H9 (cell line): Measurements from ENCODE around the gene COL4A6. TPM values are rescaled to one million over a fixed set of nuclear protein-coding genes. Genes with fewer than 3 reads are reported as not detected.

Source experiments
- DNase-seq: peaks from one replicate; pipeline ENCODE4 v3.0.0-alpha.2; 2017
- H2AFZ ChIP-seq: one replicate; pipeline ENCODE4 v1.6.1; 2013; ENCODE audit warnings: mild to moderate bottlenecking, low read length, control low read depth, moderate library complexity
- H2AK5ac ChIP-seq: 2 replicates; pipeline ENCODE4 v1.6.1; 2013; ENCODE audit warnings: low read length, control low read depth, mixed read lengths; ENCODE audit not compliant: insufficient read length
- H2BK120ac ChIP-seq: one replicate; pipeline ENCODE4 v1.6.1; 2013; ENCODE audit warnings: low read depth, mild to moderate bottlenecking, low read length, control low read depth, inconsistent platforms; ENCODE audit not compliant: poor library complexity, severe bottlenecking
- H2BK12ac ChIP-seq: 2 replicates; pipeline ENCODE4 v1.6.1; 2013; ENCODE audit warnings: low read length, control low read depth, mixed read lengths, low read depth; ENCODE audit not compliant: insufficient read length
- H2BK15ac ChIP-seq: 2 replicates; pipeline ENCODE4 v1.6.1; 2013; ENCODE audit warnings: low read depth, low read length, control low read depth
- H2BK20ac ChIP-seq: one replicate; pipeline ENCODE4 v1.6.1; 2013; ENCODE audit warnings: low read depth, mild to moderate bottlenecking, low read length, control low read depth, inconsistent platforms; ENCODE audit not compliant: poor library complexity, severe bottlenecking
- H2BK5ac ChIP-seq: 2 replicates; pipeline ENCODE4 v1.6.1; 2013; ENCODE audit warnings: low read length, control low read depth, mixed read lengths; ENCODE audit not compliant: insufficient read length
- H3K14ac ChIP-seq: 2 replicates; pipeline ENCODE4 v1.6.1; 2013; ENCODE audit warnings: low read length, control low read depth; ENCODE audit not compliant: insufficient read depth
- H3K18ac ChIP-seq: 2 replicates; pipeline ENCODE4 v1.6.1; 2013; ENCODE audit warnings: low read depth, mild to moderate bottlenecking, mixed read lengths, low read length, control low read depth; ENCODE audit not compliant: insufficient read length
- H3K23ac ChIP-seq: 2 replicates; pipeline ENCODE4 v1.6.1; 2013; ENCODE audit warnings: low read length, control low read depth, mixed read lengths, low read depth; ENCODE audit not compliant: insufficient read length
- H3K23me2 ChIP-seq: 2 replicates; pipeline ENCODE4 v1.6.1; 2013; ENCODE audit warnings: low read depth, mild to moderate bottlenecking, mixed read lengths, low read length, control low read depth; ENCODE audit not compliant: insufficient read length, poor library complexity, severe bottlenecking
- H3K27ac ChIP-seq: 2 replicates; pipeline ENCODE4 v1.5.1; 2013; ENCODE audit warnings: low read length, control low read depth, mixed read lengths, low read depth; ENCODE audit not compliant: insufficient read length
- H3K27me3 ChIP-seq: 2 replicates; pipeline ENCODE4 v1.6.1; 2013; ENCODE audit warnings: low read length, control low read depth, inconsistent platforms; ENCODE audit not compliant: insufficient read depth
- H3K4ac ChIP-seq: 2 replicates; pipeline ENCODE4 v1.6.1; 2013; ENCODE audit warnings: low read depth, mild to moderate bottlenecking, control low read depth, inconsistent platforms, low read length, moderate library complexity
- H3K4me1 ChIP-seq: 2 replicates; pipeline ENCODE4 v1.6.1; 2013; ENCODE audit warnings: low read length, control low read depth, inconsistent platforms; ENCODE audit not compliant: insufficient read depth
- H3K4me2 ChIP-seq: 2 replicates; pipeline ENCODE4 v1.6.1; 2013; ENCODE audit warnings: low read length, control low read depth, mixed read lengths; ENCODE audit not compliant: insufficient read length, insufficient read depth
- H3K56ac ChIP-seq: 2 replicates; pipeline ENCODE4 v1.6.1; 2013; ENCODE audit warnings: low read depth, mild to moderate bottlenecking, mixed read lengths, low read length, control low read depth; ENCODE audit not compliant: insufficient read length
- H3K79me1 ChIP-seq: 2 replicates; pipeline ENCODE4 v1.6.1; 2013; ENCODE audit warnings: low read depth, mild to moderate bottlenecking, moderate library complexity, low read length, control low read depth, inconsistent platforms; ENCODE audit not compliant: insufficient read depth, poor library complexity, severe bottlenecking
- H3K79me2 ChIP-seq: 2 replicates; pipeline ENCODE4 v1.6.1; 2013; ENCODE audit warnings: low read length, control low read depth, inconsistent platforms; ENCODE audit not compliant: insufficient read depth
- H3K9ac ChIP-seq: 2 replicates; pipeline ENCODE4 v1.6.1; 2013; ENCODE audit warnings: low read length, control low read depth, mixed read lengths; ENCODE audit not compliant: insufficient read length; ENCODE audit errors: extremely low read depth
- H3K9me3 ChIP-seq: one replicate; pipeline ENCODE4 v1.6.1; 2013; ENCODE audit warnings: low read depth, low read length, inconsistent platforms; ENCODE audit not compliant: control insufficient read depth
- H3T11ph ChIP-seq: one replicate; pipeline ENCODE4 v1.6.1; 2013; ENCODE audit warnings: mild to moderate bottlenecking, low read length, control low read depth, inconsistent platforms
- H4K20me1 ChIP-seq: one replicate; pipeline ENCODE4 v1.6.1; 2013; ENCODE audit not compliant: control insufficient read depth, insufficient read length, insufficient read depth
- H4K5ac ChIP-seq: 2 replicates; pipeline ENCODE4 v1.6.1; 2013; ENCODE audit warnings: low read depth, mild to moderate bottlenecking, mixed read lengths, low read length, control low read depth; ENCODE audit not compliant: insufficient read length
- H4K8ac ChIP-seq: replicated peaks from 2 replicates; pipeline ENCODE4 v1.6.1; 2013; ENCODE audit warnings: low read length, control low read depth, mixed read lengths, low read depth; ENCODE audit not compliant: insufficient read length
- H4K91ac ChIP-seq: 2 replicates; pipeline ENCODE4 v1.6.1; 2013; ENCODE audit warnings: low read depth, mild to moderate bottlenecking, moderate library complexity, mixed read lengths, low read length, control low read depth; ENCODE audit not compliant: insufficient read length
- H3K27ac Mint-ChIP-seq, 3 experiments: 2 replicates in 2 of 3; 3 replicates in 1 of 3; pipeline ENCODE4 v1.8.0; 2020 to 2021; ENCODE audit warnings: mixed read lengths in 3 of 3, mild to moderate bottlenecking in 1 of 3, moderate library complexity in 1 of 3
- H3K27me3 Mint-ChIP-seq: 2 replicates; pipeline ENCODE4 v1.8.0; 2021; ENCODE audit warnings: low read depth, mild to moderate bottlenecking, moderate library complexity, mixed read lengths
- H3K36me3 Mint-ChIP-seq, 3 experiments: 2 replicates in 2 of 3; 3 replicates in 1 of 3; pipeline ENCODE4 v1.8.0; 2020 to 2021; ENCODE audit warnings: low read depth in 3 of 3, mixed read lengths in 3 of 3; ENCODE audit not compliant: insufficient read depth in 1 of 3
- H3K4me1 Mint-ChIP-seq, 2 experiments: 2 replicates each; pipeline ENCODE4 v1.8.0; 2020; ENCODE audit warnings: mixed read lengths in 2 of 2
- H3K4me3 Mint-ChIP-seq, 2 experiments: 2 replicates in 1 of 2; 3 replicates in 1 of 2; pipeline ENCODE4 v1.8.0; 2020 to 2021; ENCODE audit warnings: mild to moderate bottlenecking in 2 of 2, mixed read lengths in 2 of 2, moderate library complexity in 1 of 2
- H3K9me3 Mint-ChIP-seq, 2 experiments: 2 replicates in 1 of 2; 3 replicates in 1 of 2; pipeline ENCODE4 v1.8.0; 2020; ENCODE audit warnings: mild to moderate bottlenecking in 2 of 2, mixed read lengths in 2 of 2, moderate library complexity in 1 of 2
- WGBS: extraction: QIAGEN DNeasy Blood & Tissue Kit; methylation state at CpG from one replicate; pipeline ENCODE4 v1.1.7; 2013; ENCODE audit warnings: missing lambda C conversion rate, low lambda C conversion rate, mixed read lengths; ENCODE audit not compliant: insufficient read length; ENCODE audit errors: extremely low coverage; 5-methylcytosine and 5-hydroxymethylcytosine counted together
- total RNA-seq: library from RNA; stranded (reverse); gene quantifications from 2 replicates; pipeline ENCODE4 v1.2.1, GENCODE V29; 2021
- TF ChIP-seq, protein P1 (sequence below): fragments of 200-600 bp; sonication (generic); conservative IDR thresholded peaks from 3 replicates; pipeline ENCODE4 v1.8.0; 2021; ENCODE audit warnings: antibody characterized with exemption, mild to moderate bottlenecking

Gene COL4A6
- total RNA-seq, 1 experiment from 2014 or later, result 16.7 TPM

- H3K4me1 ChIP-seq, result no peaks in the 10 kb centered on the region
- H2AFZ ChIP-seq, result no peak overlapping the region
- H2BK120ac ChIP-seq, result no peak overlapping the region
- no peak overlapping the region for H3K56ac ChIP-seq
- H4K20me1 ChIP-seq, result no peaks in the 10 kb centered on the region
- no peak for DNase-seq
- H4K91ac ChIP-seq, result no peak overlapping the region
- no peak overlapping the region for H3K9ac ChIP-seq
- no peak overlapping the region for H2BK15ac ChIP-seq
- H3K4ac ChIP-seq, result no peak overlapping the region
- no peaks in the 10 kb centered on the region for H3K27me3 ChIP-seq
- H3K4me1 Mint-ChIP-seq, result peaks cover 3 to 10% of the 10 kb centered on the region in 2 experiments
- no peaks in the 10 kb centered on the region for H3K23me2 ChIP-seq
- H3K79me2 ChIP-seq, result no peaks in the 10 kb centered on the region
- H2BK12ac ChIP-seq, result no peak overlapping the region
- H3K27ac Mint-ChIP-seq, result no peak overlapping the region
- H3K79me1 ChIP-seq, result no peaks in the 10 kb centered on the region
- no CpG with 5 or more reads among the region's 8 CpGs for WGBS
- no peak overlapping the region for H3K14ac ChIP-seq
- TF ChIP-seq, protein P1, sequence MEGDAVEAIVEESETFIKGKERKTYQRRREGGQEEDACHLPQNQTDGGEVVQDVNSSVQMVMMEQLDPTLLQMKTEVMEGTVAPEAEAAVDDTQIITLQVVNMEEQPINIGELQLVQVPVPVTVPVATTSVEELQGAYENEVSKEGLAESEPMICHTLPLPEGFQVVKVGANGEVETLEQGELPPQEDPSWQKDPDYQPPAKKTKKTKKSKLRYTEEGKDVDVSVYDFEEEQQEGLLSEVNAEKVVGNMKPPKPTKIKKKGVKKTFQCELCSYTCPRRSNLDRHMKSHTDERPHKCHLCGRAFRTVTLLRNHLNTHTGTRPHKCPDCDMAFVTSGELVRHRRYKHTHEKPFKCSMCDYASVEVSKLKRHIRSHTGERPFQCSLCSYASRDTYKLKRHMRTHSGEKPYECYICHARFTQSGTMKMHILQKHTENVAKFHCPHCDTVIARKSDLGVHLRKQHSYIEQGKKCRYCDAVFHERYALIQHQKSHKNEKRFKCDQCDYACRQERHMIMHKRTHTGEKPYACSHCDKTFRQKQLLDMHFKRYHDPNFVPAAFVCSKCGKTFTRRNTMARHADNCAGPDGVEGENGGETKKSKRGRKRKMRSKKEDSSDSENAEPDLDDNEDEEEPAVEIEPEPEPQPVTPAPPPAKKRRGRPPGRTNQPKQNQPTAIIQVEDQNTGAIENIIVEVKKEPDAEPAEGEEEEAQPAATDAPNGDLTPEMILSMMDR, result no peak
- H3K36me3 Mint-ChIP-seq, result no peaks in the 10 kb centered on the region; a peak in 2 of 7 replicates
- H3K9me3 Mint-ChIP-seq, result no peaks in the 10 kb centered on the region
- no peak overlapping the region for H4K5ac ChIP-seq
- H3K27me3 Mint-ChIP-seq, result no peaks in the 10 kb centered on the region
- H4K8ac ChIP-seq, result no peak overlapping the region
- no peaks in the 10 kb centered on the region for H3K9me3 ChIP-seq
- no peak overlapping the region for H3K18ac ChIP-seq
- no peak overlapping the region for H3K23ac ChIP-seq
- no peak overlapping the region for H3T11ph ChIP-seq
- H3K4me3 Mint-ChIP-seq, result no peak overlapping the region
- H2AK5ac ChIP-seq, result no peak overlapping the region
- H2BK5ac ChIP-seq, result no peak overlapping the region
- H3K4me2 ChIP-seq, result no peak overlapping the region
- no peak overlapping the region for H3K27ac ChIP-seq
- no peak overlapping the region for H2BK20ac ChIP-seq
These were observed 281.2 kb downstream of the COL4A6 start for GRCh38 chrX:108156934-108157466.
